Fibroblast of lung (primary cell): ENCODE results near the gene EMC8. TPM values are rescaled to one million over a fixed set of nuclear protein-coding genes. Genes with fewer than 3 reads are reported as not detected.
"Not testable (repeated sequence)": the region's sequence is repeated elsewhere in the genome, so short reads cannot be mapped to it uniquely, and the experiment has no call there.

Experiments used
- DNase-seq, 2 donors: peaks; one replicate each; pipeline versions ENCODE4 v3.0.0 to v3.0.0-alpha.2; 2010; ENCODE audit warnings: low read depth in 2 of 2
- H2AFZ ChIP-seq: 2 replicates; pipeline ENCODE4 v1.5.1; 2012; ENCODE audit warnings: low read length, control low read depth, inconsistent platforms
- H3K27ac ChIP-seq: 2 replicates; pipeline ENCODE4 v1.5.1; 2011; ENCODE audit warnings: low read length, control low read depth; ENCODE audit not compliant: insufficient read depth
- H3K27me3 ChIP-seq: 2 replicates; pipeline ENCODE4 v1.5.1; 2011; ENCODE audit warnings: mild to moderate bottlenecking, low read length; ENCODE audit not compliant: control insufficient read depth, insufficient read depth
- H3K36me3 ChIP-seq: 2 replicates; pipeline ENCODE4 v1.5.1; 2011; ENCODE audit warnings: low read length; ENCODE audit not compliant: control insufficient read depth, insufficient read depth
- H3K4me1 ChIP-seq: 2 replicates; pipeline ENCODE4 v1.5.1; 2011; ENCODE audit warnings: low read length; ENCODE audit not compliant: control insufficient read depth, insufficient read depth; ENCODE audit errors: extremely low read depth
- H3K4me2 ChIP-seq: 2 replicates; pipeline ENCODE4 v1.5.1; 2011; ENCODE audit warnings: low read length, control low read depth; ENCODE audit not compliant: insufficient read depth; ENCODE audit errors: extremely low read depth
- H3K4me3 ChIP-seq, 4 experiments: fragments of 200-600 bp in 1 of 4; sonication (generic) in 1 of 4; replicated peaks in 1 of 4; 2 replicates each; pipeline ENCODE4 v1.5.1; 2011 to 2016; ENCODE audit warnings: low read length in 4 of 4, low read depth in 3 of 4, mild to moderate bottlenecking in 3 of 4, control low read depth in 2 of 4, inconsistent platforms in 1 of 4, mixed read lengths in 1 of 4; ENCODE audit not compliant: insufficient read depth in 1 of 4; ENCODE audit errors: control extremely low read depth in 1 of 4
- H3K79me2 ChIP-seq: 2 replicates; pipeline ENCODE4 v1.5.1; 2012; ENCODE audit warnings: mild to moderate bottlenecking, low read length, inconsistent platforms; ENCODE audit not compliant: control insufficient read depth, insufficient read depth
- H3K9ac ChIP-seq: 2 replicates; pipeline ENCODE4 v1.5.1; 2011; ENCODE audit warnings: mild to moderate bottlenecking, low read length, control low read depth; ENCODE audit not compliant: insufficient read depth
- H3K9me3 ChIP-seq: 2 replicates; pipeline ENCODE4 v1.5.1; 2012; ENCODE audit warnings: low read depth, low read length; ENCODE audit not compliant: control insufficient read depth, insufficient read depth
- H4K20me1 ChIP-seq: 2 replicates; pipeline ENCODE4 v1.5.1; 2011; ENCODE audit warnings: low read length; ENCODE audit not compliant: control insufficient read depth, insufficient read depth; ENCODE audit errors: extremely low read depth
- EZH2 ChIP-seq: IDR thresholded peaks from 2 replicates; pipeline ENCODE4 v1.5.1; 2012; ENCODE audit warnings: low read length, control low read depth, mild to moderate bottlenecking; ENCODE audit errors: missing control alignments
- polyA plus RNA-seq, 2 donors: library from polyadenylated mRNA; depleted of rRNA in 1 of 2; stranded (reverse) in 1 of 2; unstranded in 1 of 2; fragments of >200 nt; gene quantifications; 2 replicates each; pipeline ENCODE4 v1.2.1, GENCODE V29; 2011 to 2012; ENCODE audit warnings: missing spikeins in 1 of 2
- total RNA-seq: library from RNA; depleted of rRNA; stranded (reverse); fragments of >200 nt; gene quantifications from 2 replicates; pipeline ENCODE4 v1.2.1, GENCODE V29; 2014
- TF ChIP-seq, protein P1 (sequence below), 2 donors: IDR thresholded peaks in 1 of 2; conservative IDR thresholded peaks in 1 of 2; 1 replicate in 1 of 2; 2 replicates in 1 of 2; pipeline ENCODE4 v1.5.1; 2011 to 2012; ENCODE audit warnings: low read length in 2 of 2, control low read depth in 1 of 2, inconsistent platforms in 1 of 2, low read depth in 1 of 2, mild to moderate bottlenecking in 1 of 2

EMC8 gene
- total and polyA plus RNA-seq, 2 donors (not counting 1 experiment from before 2014, with no cell fraction given), result 25.1 to 25.9 TPM

DNA sequence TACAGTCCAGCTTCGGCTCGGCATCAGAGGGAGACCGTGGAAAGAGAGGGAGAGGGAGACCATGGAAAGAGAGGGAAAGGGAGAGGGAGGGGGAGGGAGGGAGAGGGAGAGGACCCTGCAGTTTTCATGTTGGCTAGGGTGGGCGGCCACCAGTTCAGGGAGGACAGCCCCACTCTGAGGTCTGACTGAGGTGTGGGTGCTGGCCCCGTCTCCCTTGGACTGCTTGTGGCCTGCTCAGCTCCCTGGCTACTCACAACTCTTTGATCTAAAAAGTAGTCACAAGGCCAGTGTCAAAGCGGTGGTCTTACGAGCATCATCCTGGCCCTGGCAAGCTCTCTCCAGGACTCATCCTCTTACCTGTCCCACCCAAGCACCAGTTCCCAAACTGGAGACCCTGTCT is 9.6 kb upstream of the EMC8 start:
- no peak overlapping the region for H3K9ac ChIP-seq
- DNase-seq, result no peak
- TF ChIP-seq, protein P1, sequence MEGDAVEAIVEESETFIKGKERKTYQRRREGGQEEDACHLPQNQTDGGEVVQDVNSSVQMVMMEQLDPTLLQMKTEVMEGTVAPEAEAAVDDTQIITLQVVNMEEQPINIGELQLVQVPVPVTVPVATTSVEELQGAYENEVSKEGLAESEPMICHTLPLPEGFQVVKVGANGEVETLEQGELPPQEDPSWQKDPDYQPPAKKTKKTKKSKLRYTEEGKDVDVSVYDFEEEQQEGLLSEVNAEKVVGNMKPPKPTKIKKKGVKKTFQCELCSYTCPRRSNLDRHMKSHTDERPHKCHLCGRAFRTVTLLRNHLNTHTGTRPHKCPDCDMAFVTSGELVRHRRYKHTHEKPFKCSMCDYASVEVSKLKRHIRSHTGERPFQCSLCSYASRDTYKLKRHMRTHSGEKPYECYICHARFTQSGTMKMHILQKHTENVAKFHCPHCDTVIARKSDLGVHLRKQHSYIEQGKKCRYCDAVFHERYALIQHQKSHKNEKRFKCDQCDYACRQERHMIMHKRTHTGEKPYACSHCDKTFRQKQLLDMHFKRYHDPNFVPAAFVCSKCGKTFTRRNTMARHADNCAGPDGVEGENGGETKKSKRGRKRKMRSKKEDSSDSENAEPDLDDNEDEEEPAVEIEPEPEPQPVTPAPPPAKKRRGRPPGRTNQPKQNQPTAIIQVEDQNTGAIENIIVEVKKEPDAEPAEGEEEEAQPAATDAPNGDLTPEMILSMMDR (conservative IDR thresholded peaks at IDR 0.05 in 1 of 2, IDR thresholded peaks at IDR 0.05 in 1 of 2; ENCODE audit: low read depth in 1 of 2, low read length in 2 of 2), result no peak
- no peak for TF ChIP-seq EZH2

DNA sequence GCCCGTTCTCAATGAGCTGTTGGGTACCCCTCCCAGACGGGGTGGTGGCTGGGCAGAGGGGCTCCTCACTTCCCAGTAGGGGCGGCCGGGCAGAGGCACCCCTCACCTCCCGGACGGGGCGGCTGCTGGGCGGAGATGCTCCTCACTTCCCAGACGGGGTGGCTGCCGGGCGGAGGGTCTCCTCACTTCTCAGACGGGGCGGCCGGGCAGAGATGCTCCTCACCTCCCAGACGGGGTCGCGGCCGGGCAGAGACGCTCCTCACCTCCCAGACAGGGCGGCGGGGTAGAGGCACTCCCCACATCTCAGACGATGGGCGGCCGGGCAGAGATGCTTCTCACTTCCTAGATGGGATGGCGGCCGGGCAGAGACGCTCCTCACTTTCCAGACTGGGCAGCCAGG is 8.8 kb upstream of the EMC8 start:
- H4K20me1 ChIP-seq, H3K79me2 ChIP-seq, DNase-seq, H3K27me3 ChIP-seq, H3K27ac ChIP-seq, H3K9ac ChIP-seq, H3K4me2 ChIP-seq, H3K4me3 ChIP-seq, H3K4me1 ChIP-seq, H2AFZ ChIP-seq, H3K9me3 ChIP-seq: not testable (repeated sequence)
- peaks cover 20% of the 10 kb centered on the region for H3K36me3 ChIP-seq

More for the DNA sequence above, 9.6 kb upstream of the EMC8 start:
- H3K27ac ChIP-seq, result no peak overlapping the region
- no peaks in the 10 kb centered on the region for H3K79me2 ChIP-seq
- H3K4me3 ChIP-seq, result no peak overlapping the region
- no peaks in the 10 kb centered on the region for H4K20me1 ChIP-seq
- no peaks in the 10 kb centered on the region for H3K4me1 ChIP-seq
- H2AFZ ChIP-seq, result no peak overlapping the region
- peaks cover 10% of the 10 kb centered on the region for H3K27me3 ChIP-seq
- H3K9me3 ChIP-seq, result no peaks in the 10 kb centered on the region
- peaks cover 14% of the 10 kb centered on the region for H3K36me3 ChIP-seq
- H3K4me2 ChIP-seq, result no peak overlapping the region

DNA sequence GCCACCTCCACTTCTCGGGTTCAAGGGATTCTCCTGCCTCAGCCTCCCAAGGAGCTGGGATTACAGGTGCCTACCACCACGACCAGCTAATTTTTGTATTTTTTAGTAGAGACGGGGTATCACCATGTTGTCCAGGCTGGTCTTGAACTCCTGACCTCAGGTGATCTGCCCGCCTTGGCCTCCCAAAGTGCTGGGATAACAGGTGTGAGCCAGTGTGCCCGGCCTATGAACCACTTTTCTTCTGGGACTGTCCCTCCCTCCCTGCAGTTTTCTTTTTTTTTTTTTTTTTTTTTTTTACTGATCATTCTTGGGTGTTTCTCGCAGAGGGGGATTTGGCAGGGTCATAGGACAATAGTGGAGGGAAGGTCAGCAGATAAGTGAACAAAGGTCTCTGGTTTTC is 8.0 kb upstream of the EMC8 start:
- peaks cover 20% of the 10 kb centered on the region for H3K36me3 ChIP-seq
- H3K27ac ChIP-seq, H3K79me2 ChIP-seq, H3K9ac ChIP-seq, H3K4me1 ChIP-seq, DNase-seq, H3K27me3 ChIP-seq, H3K4me3 ChIP-seq, H3K4me2 ChIP-seq, H3K9me3 ChIP-seq, H4K20me1 ChIP-seq, H2AFZ ChIP-seq: not testable (repeated sequence)

DNA sequence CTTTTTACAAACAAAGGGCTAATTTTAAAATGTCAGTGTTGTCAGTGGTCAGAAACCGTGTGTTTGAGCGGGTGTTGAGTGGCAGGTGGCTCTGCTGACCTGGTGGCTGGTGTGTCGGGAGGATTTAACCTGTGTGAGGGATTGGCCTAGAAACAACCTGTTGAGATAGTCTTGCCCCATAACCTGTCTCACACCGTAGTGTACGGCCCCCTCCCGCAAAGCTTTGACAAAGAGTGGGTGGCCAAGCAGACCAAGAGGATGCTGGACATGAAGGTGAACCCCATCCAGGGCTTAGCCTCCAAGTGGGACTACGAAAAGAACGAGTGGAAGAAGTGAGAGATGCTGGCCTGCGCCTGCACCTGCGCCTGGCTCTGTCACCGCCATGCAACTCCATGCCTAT is 7.2 kb upstream of the EMC8 start:
- Histone ChIP-seq H3K4me3 (no peak overlapping the region), H2AFZ (no peak overlapping the region), H3K4me1 (no peaks in the 10 kb centered on the region), H3K27ac (no peak overlapping the region), H3K9me3 (no peaks in the 10 kb centered on the region), H3K9ac (no peak overlapping the region), H3K79me2 (peaks cover 5% of the 10 kb centered on the region), H3K4me2 (no peak overlapping the region), H3K36me3 (peaks cover 24% of the 10 kb centered on the region), H4K20me1 (no peaks in the 10 kb centered on the region), H3K27me3 (peaks cover 2% of the 10 kb centered on the region)
- TF ChIP-seq EZH2, result no peak
- TF ChIP-seq, protein P1 (conservative IDR thresholded peaks at IDR 0.05 in 1 of 2, IDR thresholded peaks at IDR 0.05 in 1 of 2; ENCODE audit: low read depth in 1 of 2, low read length in 2 of 2), result no peak
- no peak for DNase-seq
